Measurements from ENCODE around the gene FOXO1.

The FOXO1 gene

DNA sequence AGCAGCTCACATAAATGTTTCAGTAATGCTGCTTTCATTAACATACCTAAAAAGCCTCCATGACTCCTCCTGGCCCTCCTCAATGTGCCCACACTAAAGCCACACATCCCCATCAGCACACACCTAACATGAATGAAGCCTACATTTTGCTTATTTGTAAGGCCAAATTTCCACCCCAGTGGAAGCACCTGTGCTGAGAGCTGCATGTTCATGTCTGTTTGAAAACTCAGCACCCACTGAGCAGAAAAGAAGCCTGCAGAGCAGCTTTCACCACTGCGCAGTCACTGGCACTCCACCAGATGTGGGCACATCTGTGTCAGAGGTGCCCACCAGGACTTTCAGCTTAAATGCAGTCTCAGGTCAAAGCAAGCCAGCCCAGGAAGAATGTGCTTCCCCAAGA, 93.5 kb downstream of the FOXO1 start:
- DNase-seq: no peak

DNA sequence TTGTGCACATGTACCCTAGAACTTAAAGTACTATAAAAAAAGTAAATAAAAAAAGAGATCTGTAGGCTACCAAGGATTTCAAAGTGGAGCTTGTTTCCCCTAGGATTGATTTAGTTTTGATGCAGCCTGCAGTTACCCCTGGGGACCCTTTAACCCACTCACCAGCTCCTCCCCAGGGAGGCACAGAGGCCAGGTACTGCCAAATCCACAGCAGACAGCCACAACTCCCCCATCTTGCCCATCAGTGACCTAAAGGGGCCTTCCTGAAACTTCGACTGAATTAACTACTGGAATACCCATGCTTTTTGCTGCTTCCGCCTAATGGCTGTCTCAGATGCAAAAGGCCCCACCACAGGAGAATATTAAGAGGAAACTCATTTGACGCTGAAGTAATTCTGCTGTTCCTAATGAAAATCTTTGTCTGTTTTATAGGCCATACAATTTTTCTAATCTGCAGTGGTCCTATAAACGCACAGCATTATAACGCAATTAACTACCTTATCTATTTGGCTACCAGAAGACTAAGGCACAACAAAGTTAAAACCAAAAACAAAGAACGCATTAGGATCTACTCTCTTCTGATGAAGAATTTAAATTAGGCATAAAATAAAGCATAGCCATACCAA, 95.0 kb downstream of the FOXO1 start:
- no peak for DNase-seq

DNA sequence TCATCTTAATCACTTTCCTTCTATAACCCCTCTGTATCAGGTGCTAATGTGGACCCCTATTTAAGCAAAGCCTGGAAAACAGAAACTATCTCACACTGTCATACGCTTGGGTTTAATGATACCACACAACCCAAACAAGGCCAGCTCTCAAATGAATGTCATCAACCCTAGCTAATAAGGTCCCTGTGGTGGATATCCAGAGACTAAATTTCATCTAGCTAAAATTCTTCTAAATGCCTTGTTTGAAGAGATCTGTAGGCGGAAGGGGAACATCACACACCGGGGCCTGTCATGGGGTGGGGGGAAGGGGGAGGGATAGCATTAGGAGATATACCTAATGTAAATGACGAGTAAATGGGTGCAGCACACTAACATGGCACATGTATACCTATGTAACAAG, 95.5 kb downstream of the FOXO1 start:
- no peak for DNase-seq

DNA sequence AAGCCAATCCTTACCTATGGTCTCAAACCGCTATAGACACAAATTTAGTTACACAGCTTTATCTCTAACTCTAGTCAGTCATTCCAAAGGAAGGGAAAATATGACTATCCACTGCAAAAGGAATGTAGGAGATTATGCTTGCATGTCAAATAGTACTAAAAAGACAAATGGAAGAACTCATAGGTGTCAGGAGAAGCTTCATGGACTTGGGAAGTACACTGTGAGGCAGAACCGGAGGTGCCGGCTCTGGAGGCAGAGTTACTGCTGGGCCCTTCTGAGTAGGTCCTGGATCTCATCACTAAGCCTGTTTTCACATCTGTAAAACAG, 97.5 kb downstream of the FOXO1 start:
- no peak for DNase-seq

DNA sequence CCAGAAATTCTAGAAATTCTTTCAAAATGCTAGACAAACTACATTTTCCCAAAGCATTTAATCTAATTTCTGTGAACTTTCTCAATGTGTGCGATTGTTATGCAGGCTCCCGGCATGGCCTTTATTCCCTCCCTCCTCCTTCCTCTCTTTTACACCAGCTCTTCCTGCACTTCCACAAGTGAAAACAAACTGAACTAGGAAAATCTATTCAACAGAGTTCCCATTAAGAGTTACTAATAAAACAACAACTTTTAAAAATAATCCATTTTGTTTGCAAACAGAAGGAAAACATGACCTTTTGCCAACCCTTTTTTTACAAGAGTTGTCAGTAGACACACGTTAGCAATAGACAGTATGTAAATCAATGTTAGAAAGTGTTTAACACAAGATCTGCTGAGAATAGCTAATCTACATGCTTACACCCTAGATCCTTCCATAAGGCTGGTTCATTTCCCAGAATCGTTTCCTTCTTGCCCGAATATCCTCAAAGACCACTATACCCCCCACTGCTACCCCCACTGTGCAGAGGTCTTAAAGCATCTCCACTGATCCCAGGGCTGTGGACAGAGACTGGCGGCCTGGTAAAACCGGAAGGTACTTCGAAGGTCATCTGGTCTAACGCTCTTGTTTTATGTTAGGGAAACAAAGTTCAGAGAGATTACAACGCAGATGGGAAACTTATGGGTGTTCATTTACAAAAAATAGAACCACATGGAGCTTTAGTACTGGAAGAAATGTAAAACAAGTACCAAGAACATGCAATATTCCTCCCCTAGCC, 98.0 kb downstream of the FOXO1 start:
- no peak for DNase-seq

DNA sequence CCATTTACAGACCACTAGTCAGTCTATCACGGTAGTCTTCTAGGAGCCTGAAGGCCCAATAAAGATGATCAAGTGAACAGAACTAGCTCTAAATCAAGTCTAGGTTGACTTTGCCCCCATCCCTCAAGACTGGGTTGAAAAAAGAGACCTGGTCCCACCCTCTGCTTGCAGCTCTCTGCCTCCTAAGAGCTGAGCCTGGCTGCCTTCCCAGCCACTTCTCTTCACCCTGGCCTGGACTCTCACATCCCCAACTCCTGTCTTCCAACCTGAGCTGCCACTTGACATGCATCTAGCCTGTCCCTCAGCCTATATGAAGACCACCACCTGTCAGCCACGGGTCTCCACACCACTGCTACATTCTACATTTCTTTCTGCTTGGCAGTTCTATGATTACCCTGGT, 99.6 kb downstream of the FOXO1 start:
- no peak for DNase-seq

DNA sequence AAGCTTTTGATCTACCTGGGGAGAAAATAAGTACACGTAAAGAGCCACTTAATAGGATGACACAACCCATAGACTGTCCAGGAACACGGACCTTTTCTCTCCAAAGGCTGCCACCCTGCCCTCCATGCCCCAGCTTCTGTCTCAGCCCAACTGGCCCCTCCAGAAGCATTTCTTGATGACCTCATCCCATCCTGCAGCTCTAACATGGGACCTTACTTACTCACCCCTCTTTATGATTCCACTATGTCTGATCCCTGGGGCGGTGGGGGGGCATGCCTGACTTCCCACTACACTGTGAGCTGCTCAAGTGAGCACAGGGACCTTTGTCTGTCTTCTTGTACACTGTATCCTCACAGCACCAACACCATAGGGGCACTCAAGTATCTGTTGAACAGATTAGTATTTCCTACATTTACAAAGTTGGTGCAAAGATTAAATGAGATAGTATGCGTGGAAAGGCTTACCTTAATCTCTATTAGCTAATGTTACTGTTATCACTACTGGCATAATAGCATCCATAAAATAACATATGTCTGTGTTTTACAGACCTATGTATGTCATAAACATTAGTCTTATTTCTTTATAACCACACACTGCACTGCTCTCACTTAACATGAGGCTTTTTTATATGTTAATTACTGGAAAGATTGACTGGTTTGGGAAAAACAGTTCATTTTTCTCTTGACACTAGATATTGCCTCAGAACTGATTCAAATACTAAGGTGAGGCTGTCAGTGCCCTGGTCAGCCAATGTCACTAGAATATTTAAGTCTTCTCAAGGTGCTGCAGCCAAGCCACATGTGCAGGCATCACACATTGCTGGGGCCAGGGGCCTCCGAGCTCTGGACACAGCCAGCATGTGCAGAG, 100.9 kb downstream of the FOXO1 start:
- no peak for DNase-seq

DNA sequence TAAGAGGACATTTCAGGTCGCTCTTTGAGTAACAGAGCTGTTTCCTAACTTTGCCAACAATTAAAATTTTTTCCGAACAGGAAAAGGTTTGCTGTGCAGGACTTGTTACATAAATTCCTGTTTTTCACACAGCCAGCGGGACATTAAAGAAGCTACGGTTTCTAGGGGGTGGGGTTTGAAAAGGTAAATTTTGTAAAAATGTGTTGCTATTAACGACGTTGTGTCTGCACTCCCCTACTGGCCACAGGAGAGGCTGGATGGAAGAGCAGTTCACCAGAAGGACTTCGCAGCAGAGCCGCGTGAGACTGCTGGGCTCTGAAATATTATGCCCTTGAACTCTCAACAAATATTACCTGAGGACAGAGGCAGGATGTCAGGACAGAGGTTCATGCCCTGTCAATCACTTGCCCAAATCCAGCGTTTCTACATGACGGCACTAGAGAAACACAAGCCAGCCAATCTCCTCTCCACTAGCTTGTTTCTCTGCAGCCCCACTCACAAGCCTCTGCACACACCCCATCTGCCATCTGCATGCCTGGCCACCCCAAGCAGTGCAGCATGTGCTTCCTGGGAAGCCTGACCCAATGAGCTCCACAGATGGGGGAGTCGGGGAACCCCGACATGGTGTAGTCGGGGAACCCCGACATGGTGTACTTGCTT, 102.0 kb downstream of the FOXO1 start:
- no peak for DNase-seq

DNA sequence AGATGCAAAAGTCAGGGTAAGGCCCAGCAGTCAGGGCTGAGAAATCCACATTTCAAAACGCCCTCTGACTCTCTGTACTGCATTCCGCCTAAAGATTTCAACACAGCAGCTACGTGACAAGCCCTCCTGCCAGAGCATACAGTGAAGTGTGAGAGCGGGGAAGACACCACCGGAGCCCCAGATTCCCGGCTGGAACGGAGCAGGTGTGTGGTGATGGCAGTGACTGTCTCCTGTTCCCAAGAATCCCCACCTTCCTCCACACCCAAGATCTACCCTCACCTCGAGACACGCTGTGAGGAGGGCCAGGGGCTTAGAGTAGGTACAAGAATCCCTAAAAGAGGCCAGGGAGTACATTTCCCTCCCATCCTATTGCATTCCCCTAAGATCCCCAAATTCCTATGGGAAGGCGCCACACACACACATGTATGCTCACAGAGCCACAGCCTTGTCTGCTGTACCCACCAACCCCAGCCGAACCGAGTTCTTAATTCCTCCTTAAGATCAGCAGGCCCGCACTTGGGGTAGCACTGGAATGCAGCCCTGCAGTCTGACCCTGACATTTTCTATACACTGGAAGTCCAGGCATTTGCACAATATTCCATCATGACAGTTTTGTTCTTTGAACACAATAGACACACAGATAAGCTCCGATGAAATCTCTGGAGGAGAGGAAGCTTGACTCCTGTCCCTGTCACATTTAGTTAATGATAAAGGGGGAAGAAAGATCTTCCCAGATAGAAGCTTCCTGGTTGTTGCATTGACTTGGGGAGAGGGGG, 102.9 kb downstream of the FOXO1 start:
- DNase-seq: no peak

DNA sequence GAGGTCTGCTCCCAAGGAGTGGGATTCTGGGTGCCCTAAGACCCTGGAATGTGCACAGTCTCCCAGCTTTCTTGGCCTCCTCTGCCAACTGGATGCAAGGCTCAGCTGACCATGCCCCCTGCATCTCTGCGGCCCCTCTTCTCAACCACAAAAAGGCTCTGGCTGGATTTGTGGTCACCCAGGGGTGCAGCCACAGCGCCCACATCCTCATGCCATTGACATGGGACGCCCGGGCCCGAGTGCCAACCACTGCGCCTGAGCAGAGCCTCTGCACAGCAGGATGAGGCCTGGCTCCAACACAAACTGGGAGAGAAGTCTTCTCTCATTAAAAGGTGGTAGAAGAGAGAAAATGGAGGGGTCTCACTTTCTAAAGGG, 103.5 kb downstream of the FOXO1 start:
- no peak for DNase-seq

DNA sequence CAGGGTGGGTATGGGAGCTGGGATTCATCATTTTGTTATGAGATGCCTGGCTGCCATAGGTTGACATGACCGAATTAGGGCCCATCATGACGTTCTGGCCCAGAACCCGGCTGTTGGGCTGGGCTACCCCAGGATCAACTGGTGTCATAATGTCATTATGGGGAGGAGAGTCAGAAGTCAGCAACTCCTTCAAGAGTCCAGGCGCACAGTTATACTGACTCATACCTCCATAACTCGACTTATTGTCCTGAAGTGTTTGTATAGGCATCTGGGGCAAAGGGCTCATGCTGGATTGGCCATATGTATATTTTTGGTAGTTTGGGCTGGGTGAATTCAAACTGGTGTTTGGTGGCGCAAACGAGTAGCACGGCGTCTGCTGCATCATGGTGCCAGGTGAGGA, 106.5 kb downstream of the FOXO1 start:
- DNase-seq: no peak

DNA sequence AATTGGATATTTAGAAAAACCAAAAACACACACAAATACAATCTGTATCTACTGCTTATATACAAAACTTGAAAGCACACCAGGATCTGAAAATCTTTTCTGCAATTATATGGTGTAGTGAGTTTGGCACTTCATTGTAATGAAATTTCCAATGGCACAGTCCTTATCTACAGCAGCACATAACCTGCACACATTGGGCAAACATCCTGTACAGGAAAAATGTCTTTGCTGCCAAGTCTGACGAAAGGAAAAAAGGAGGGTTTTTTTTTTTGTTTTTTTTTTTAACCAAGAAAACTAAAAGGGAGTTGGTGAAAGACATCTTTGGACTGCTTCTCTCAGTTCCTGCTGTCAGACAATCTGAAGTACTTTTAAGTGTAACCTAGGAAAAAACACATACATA, 107.8 kb downstream of the FOXO1 start:
- no peak for DNase-seq

DNA sequence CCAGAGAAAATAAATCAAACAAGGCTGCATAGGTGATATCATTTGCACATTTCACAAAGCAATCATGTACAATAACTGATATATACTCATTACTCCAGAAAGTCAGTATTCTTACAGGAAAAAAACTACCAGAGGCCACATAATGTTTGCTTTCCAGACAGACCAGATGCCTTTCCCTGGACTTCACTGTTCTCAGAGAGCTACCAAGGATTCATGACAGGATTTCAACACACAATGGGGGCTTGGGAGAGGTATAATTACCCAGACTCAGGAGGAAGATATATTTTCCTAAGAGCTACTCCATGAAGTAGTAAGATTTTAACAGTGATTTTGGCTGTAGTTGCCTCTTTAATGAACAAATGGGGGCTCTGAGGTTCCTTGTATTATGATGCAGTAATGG, 110.0 kb downstream of the FOXO1 start:
- no peak for DNase-seq

DNA sequence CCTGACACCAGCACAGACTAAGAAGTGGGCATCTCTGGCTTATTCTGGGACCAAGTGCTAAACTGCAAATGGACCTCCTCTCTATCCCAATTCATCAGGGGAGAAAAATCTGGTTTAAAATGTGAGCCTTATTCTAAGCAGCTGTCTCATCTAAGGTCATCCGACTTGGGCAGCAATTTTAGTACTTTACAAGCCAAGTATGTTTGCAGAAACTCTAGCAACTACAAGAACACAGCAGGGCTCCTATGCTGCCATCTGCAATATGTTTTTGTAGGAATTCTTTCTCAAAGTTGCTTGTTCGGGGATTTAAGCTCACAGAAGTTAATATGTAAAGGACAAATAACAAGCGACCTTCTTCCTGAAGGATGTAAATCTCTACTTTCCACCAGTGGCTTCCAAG, 113.1 kb downstream of the FOXO1 start:
- DNase-seq: no peak

DNA sequence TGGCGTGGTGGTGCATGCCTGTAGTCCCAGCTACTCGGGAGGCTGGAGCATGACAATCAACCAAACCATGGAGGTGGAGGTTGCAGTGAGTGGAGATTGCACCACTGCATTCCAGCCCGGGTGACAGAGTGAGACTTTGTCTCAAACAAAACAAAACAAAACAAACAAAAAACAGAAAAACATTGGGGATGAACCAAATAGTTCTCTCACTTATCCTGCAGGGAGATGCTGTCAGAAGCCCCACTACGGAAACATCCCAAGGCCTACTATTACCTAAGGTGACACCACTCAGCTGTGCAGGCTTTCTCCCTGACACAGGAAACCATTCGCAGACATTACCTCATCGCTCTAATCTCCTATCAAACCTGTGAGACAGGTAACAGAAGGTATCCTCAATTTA, 113.5 kb downstream of the FOXO1 start:
- no peak for DNase-seq

DNA sequence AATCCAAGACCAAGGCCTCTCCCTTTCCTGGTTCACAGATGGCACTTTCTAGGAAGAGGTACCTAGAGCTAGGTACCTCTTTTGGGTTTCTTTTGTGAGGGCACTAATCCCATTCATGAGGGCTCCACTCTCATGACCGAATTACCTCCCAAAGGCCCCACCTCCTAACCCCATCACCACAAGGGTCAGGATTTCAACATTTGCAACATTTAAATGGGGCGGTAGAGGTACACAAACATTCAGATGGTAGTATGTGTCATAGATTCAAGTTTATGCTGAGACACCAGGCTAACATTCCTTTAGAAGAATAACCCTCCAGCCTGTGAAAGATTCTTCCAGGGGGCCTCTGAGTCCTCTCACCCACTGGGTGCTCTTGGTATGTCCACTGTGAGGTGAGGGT, 116.3 kb downstream of the FOXO1 start:
- no peak for DNase-seq

DNA sequence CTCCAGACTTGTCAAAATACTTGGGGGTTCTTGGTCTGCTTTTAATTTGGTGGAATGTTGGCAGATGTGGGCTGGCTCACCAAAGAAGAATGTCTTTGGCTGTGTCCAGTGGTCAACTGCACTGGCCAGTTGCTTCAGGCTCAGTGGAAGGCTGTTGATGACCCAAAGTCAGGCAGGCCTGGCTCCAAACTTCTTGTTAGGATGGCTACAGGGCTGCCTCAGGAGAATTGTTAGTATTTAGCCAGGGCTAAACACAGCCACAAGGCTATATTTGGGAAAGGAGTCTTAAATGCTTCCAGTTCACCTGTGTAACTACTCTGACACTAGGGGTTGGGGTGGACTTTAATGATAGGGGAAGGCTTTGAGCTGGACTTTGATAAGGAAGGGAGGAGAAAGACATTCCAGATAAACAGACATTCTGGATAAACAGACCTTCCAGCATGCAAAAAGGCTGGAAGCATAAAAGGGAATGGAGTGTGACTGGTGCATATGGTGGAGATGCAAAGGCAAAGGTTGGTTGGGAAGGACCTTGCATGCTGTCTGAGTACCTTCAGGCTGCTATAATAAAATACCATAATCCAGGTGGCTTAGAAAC, 116.8 kb downstream of the FOXO1 start:
- DNase-seq: no peak

DNA sequence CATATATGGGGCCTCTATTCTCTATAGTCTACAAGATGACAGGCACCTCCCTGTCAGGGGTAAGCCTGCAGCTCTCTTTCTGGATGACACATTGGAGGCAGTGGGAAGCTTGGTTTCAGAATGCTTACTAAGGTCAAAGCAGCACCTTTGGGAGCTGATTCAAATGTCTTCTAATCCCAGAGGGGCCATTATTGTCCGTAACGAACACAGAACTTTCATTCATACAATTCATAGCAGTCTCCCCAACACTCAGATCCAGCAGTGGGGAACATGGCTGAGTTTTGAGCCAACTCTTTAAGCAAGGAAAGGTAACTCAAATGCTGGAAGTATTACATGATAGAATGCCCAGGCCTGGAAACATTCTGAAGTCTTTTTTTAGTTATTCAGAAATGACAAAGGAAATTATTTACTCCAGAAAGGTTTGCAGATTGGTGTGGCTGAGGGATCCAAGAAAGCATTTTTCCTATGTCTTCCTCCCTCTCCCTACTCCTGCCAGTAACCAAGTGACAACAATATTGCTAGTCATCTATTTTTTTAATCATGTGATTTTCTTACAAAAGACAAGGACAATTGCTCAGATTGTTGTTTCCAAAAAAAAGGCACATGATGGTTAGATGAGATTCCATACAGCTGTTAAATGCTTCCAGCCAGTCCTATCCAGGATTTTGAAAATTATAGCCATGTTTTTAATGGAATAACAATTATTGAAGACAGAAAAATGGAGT, 118.7 kb downstream of the FOXO1 start:
- DNase-seq: no peak

DNA sequence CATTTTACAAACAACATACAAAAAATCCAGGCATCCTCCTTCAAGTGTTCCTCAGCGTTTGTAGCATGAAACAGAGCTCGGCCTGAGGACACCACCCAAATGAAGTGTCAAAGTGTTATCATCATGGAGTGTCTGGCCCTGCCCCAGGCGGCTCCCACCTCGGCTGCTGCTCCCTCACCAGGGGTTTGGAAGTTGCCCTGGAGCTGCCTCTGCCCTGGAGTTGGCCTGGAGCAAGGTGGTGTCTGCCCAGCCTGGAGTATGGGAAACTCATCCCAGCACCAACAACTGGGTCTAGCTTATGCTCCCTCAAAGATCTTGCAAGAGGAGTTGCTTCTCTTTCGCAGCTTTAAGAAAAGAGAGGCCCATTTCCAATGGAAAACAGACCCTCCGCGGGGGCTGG, 120.4 kb downstream of the FOXO1 start:
- DNase-seq: no peak

DNA sequence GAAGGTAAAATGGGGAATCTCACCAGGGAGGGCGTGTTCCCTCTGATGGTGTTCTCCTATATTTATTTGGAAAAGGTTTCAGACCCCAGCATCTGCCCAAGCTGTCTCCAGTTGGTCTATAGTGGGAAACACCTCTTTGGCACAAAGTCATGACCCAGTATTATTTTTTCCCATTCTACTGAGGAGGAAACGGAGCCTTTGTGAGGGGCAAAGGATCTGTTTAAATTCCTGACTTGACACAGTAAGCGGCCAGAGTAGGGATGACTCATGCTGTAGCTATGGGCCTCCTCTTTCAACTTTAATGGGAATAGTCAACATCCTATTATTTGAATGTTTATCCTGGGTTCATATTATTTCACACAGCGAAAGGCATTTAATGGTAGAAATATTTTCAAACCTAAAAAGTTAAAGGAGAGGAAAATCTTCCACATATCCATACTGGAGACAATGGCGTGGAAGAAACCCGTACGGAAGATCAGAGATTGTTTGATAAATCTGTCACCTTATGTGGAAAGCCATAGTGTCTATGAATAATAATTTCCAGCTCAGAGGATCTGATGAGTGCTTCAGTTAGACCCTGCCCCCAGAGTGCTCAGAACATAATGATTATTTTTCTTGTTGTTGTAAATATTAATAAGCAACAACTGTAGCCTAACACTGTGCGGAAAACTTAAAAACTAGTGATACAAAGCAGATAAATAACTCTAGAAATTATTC, 126.0 kb downstream of the FOXO1 start:
- no peak for DNase-seq
